ENCODE results near the gene NUCB1. TPM values are rescaled to one million over a fixed set of nuclear protein-coding genes. Genes with fewer than 3 reads are reported as not detected.

NUCB1 gene
- total and polyA plus RNA-seq, 9 of the 15 experiments (the other 6 are each of a cell fraction or from before 2014, with no cell fraction given), result 3.1 to 153 (median 71.7) TPM

DNA sequence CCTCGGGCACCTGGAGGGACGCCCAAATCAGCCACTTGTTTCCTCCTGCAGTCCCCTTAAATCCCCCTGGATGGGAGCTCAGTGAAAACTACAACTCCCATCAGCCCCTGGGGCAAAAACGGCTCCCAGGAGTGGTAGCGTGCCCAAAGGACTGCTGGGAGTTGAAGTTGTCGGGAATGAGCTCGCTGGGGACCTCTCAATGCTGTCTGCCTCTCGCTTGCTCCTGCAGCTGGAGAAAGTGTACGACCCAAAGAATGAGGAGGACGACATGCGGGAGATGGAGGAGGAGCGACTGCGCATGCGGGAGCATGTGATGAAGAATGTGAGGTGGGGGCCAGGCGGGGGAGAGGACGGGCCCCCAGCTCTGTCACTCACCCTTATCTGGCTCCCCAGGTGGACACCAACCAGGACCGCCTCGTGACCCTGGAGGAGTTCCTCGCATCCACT, 18.7 kb downstream of the NUCB1 start (continued):
- TF ChIP-seq ZBTB40 (IDR thresholded peaks at IDR 0.05) (peak; percentile 38; the same call in 1 of the 2 replicates), ZBTB40 (CRISPR knock-in tag; IDR thresholded peaks at IDR 0.05) (no peak), NR2C1 (IDR thresholded peaks at IDR 0.05) (peak; percentile 52; the same call in 1 of the 2 replicates), NR2C1 (tag; IDR thresholded peaks at IDR 0.05) (peak; percentile 52; the same call in 1 of the 2 replicates), EP300 (IDR thresholded peaks at IDR 0.05; ENCODE audit: low read length) (0 out of 2 replicates have a peak, but pooled peaks have one; percentile 26), ZBTB33 (CRISPR knock-in tag; IDR thresholded peaks at IDR 0.05) (peak; percentile 49; the same call in 1 of the 2 replicates), ZNF436 (CRISPR knock-in tag; IDR thresholded peaks at IDR 0.05) (no peak), GATA2 (CRISPR knock-in tag; IDR thresholded peaks at IDR 0.05) (0 out of 2 replicates have a peak, but pooled peaks have one; percentile 22)
- TF ChIP-seq, protein P1, sequence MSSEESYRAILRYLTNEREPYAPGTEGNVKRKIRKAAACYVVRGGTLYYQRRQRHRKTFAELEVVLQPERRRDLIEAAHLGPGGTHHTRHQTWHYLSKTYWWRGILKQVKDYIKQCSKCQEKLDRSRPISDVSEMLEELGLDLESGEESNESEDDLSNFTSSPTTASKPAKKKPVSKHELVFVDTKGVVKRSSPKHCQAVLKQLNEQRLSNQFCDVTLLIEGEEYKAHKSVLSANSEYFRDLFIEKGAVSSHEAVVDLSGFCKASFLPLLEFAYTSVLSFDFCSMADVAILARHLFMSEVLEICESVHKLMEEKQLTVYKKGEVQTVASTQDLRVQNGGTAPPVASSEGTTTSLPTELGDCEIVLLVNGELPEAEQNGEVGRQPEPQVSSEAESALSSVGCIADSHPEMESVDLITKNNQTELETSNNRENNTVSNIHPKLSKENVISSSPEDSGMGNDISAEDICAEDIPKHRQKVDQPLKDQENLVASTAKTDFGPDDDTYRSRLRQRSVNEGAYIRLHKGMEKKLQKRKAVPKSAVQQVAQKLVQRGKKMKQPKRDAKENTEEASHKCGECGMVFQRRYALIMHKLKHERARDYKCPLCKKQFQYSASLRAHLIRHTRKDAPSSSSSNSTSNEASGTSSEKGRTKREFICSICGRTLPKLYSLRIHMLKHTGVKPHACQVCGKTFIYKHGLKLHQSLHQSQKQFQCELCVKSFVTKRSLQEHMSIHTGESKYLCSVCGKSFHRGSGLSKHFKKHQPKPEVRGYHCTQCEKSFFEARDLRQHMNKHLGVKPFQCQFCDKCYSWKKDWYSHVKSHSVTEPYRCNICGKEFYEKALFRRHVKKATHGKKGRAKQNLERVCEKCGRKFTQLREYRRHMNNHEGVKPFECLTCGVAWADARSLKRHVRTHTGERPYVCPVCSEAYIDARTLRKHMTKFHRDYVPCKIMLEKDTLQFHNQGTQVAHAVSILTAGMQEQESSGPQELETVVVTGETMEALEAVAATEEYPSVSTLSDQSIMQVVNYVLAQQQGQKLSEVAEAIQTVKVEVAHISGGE (CRISPR knock-in tag; IDR thresholded peaks at IDR 0.05), result peak in 1 of 3 experiments; percentile 55; a peak in 2 of 6 replicates
